ENCODE results near the gene DHRS3.

Gene DHRS3

GRCh38 chr1:12552111-12552888, 65.7 kb downstream of the DHRS3 start:
- Histone ChIP-seq H2AFZ (no peak overlapping the region), H3K4me3 (ENCODE audit: low read depth, low read length) (no peak overlapping the region), H3K79me2 (no peaks in the 10 kb centered on the region), H3K27ac (no peak overlapping the region), H3K9ac (no peak overlapping the region), H3K27me3 (ENCODE audit: control insufficient read depth, insufficient read depth, low read length) (no peaks in the 10 kb centered on the region), H3K4me1 (peaks cover 4% of the 10 kb centered on the region), H3K4me2 (ENCODE audit: low read length) (no peak overlapping the region), H3K36me3 (ENCODE audit: control insufficient read depth, insufficient read depth, low read length) (no peaks in the 10 kb centered on the region), H3K9me3 (ENCODE audit: control insufficient read depth, low read length) (no peaks in the 10 kb centered on the region)
- no peak for TF ChIP-seq CTCF (IDR thresholded peaks at IDR 0.05)

- no peak overlapping the region for H3K9ac ChIP-seq
- no peak overlapping the region for H2AFZ ChIP-seq
- H3K79me2 ChIP-seq = no peaks in the 10 kb centered on the region
- no peak overlapping the region for H3K4me3 ChIP-seq (ENCODE audit: low read depth, low read length)
- H3K4me1 ChIP-seq = peaks cover 4% of the 10 kb centered on the region
- H3K36me3 ChIP-seq (ENCODE audit: control insufficient read depth, insufficient read depth, low read length) = no peaks in the 10 kb centered on the region
- TF ChIP-seq CTCF (IDR thresholded peaks at IDR 0.05) = no peak
- H3K4me2 ChIP-seq (ENCODE audit: low read length) = no peak overlapping the region
- no peaks in the 10 kb centered on the region for H3K27me3 ChIP-seq (ENCODE audit: control insufficient read depth, insufficient read depth, low read length)
- H3K27ac ChIP-seq = no peak overlapping the region
- H3K9me3 ChIP-seq (ENCODE audit: control insufficient read depth, low read length) = no peaks in the 10 kb centered on the region
Observed at GRCh38 chr1:12551584-12551983, 66.4 kb downstream of the DHRS3 start.

- H3K36me3 ChIP-seq (ENCODE audit: control insufficient read depth, insufficient read depth, low read length) = no peaks in the 10 kb centered on the region
- peak overlapping the region; percentile 56 for H2AFZ ChIP-seq
- H3K27ac ChIP-seq = peak overlapping the region; percentile 9
- H3K27me3 ChIP-seq (ENCODE audit: control insufficient read depth, insufficient read depth, low read length) = no peaks in the 10 kb centered on the region
- no peaks in the 10 kb centered on the region for H3K9me3 ChIP-seq (ENCODE audit: control insufficient read depth, low read length)
- H3K4me1 ChIP-seq = peaks cover 4% of the 10 kb centered on the region
- no peaks in the 10 kb centered on the region for H3K79me2 ChIP-seq
- peak overlapping the region; percentile 55 for H3K4me2 ChIP-seq (ENCODE audit: low read length)
- no peak overlapping the region for H3K9ac ChIP-seq
- peak overlapping the region; percentile 28 for H3K4me3 ChIP-seq (ENCODE audit: low read depth, low read length)
- no peak for TF ChIP-seq CTCF (IDR thresholded peaks at IDR 0.05)
Observed at GRCh38 chr1:12549460-12550349, 68.3 kb downstream of the DHRS3 start.

- no peak overlapping the region for H2AFZ ChIP-seq
- no peak for TF ChIP-seq CTCF (IDR thresholded peaks at IDR 0.05)
- no peak overlapping the region for H3K4me3 ChIP-seq (ENCODE audit: low read depth, low read length)
- H3K9ac ChIP-seq = no peak overlapping the region
- H3K27ac ChIP-seq = no peak overlapping the region
- no peaks in the 10 kb centered on the region for H3K79me2 ChIP-seq
- H3K9me3 ChIP-seq (ENCODE audit: control insufficient read depth, low read length) = no peaks in the 10 kb centered on the region
- H3K36me3 ChIP-seq (ENCODE audit: control insufficient read depth, insufficient read depth, low read length) = no peaks in the 10 kb centered on the region
- H3K27me3 ChIP-seq (ENCODE audit: control insufficient read depth, insufficient read depth, low read length) = no peaks in the 10 kb centered on the region
- H3K4me2 ChIP-seq (ENCODE audit: low read length) = no peak overlapping the region
- H3K4me1 ChIP-seq = peaks cover 4% of the 10 kb centered on the region
Observed at GRCh38 chr1:12548973-12549459, 69.0 kb downstream of the DHRS3 start.
